HL-60 (cell line): ENCODE data around the gene FOXP1.

ENCODE experiments used
- DNase-seq, 2 experiments: peaks; one replicate each; pipeline ENCODE4 v3.0.0-alpha.2; 2010 to 2020; ENCODE audit warnings: low read depth in 1 of 2, low spot score in 1 of 2
- H3K27ac ChIP-seq: fragments of 250-450 bp; sonication (Bioruptor Pico); replicated peaks from 2 replicates; pipeline ENCODE4 v1.5.1; 2020; ENCODE audit warnings: mild to moderate bottlenecking, moderate library complexity
- H3K27me3 ChIP-seq: fragments of 250-450 bp; sonication (Bioruptor Pico); 2 replicates; pipeline ENCODE4 v1.5.1; 2021; ENCODE audit warnings: mild to moderate bottlenecking, moderate library complexity; ENCODE audit not compliant: insufficient read depth, poor library complexity, severe bottlenecking
- H3K4me3 ChIP-seq: replicated peaks from 2 replicates; pipeline ENCODE4 v1.5.1; 2011; ENCODE audit warnings: mild to moderate bottlenecking, control low read depth, low read length; ENCODE audit not compliant: insufficient read depth
- GABPA ChIP-seq: IDR thresholded peaks from 2 replicates; pipeline ENCODE4 v1.6.1; 2012; ENCODE audit warnings: low read depth
- POLR2AphosphoS5 ChIP-seq: IDR thresholded peaks from 2 replicates; pipeline ENCODE4 v1.6.1; 2012; ENCODE audit warnings: low read depth
- REST ChIP-seq: IDR thresholded peaks from 2 replicates; pipeline ENCODE4 v1.6.1; 2012; ENCODE audit warnings: low read depth; ENCODE audit not compliant: insufficient replicate concordance
- SPI1 ChIP-seq: IDR thresholded peaks from 2 replicates; pipeline ENCODE4 v1.6.1; 2012; ENCODE audit warnings: low read depth, mild to moderate bottlenecking, borderline replicate concordance
- TF ChIP-seq, protein P1 (sequence below): IDR thresholded peaks from one replicate; pipeline ENCODE4 v1.5.1; 2011; ENCODE audit warnings: low read length, control low read depth, inconsistent platforms; ENCODE audit not compliant: insufficient read depth

Gene FOXP1

GRCh38 chr3:71611099-71611498 is 27.6 kb upstream of the FOXP1 start:
- DNase-seq: no peak
- no peak overlapping the region for H3K27ac ChIP-seq
- H3K4me3 ChIP-seq: no peak overlapping the region
- no peaks in the 10 kb centered on the region for H3K27me3 ChIP-seq
- TF ChIP-seq GABPA (no peak), REST (no peak), SPI1 (no peak), POLR2AphosphoS5 (no peak)
- TF ChIP-seq, protein P1, sequence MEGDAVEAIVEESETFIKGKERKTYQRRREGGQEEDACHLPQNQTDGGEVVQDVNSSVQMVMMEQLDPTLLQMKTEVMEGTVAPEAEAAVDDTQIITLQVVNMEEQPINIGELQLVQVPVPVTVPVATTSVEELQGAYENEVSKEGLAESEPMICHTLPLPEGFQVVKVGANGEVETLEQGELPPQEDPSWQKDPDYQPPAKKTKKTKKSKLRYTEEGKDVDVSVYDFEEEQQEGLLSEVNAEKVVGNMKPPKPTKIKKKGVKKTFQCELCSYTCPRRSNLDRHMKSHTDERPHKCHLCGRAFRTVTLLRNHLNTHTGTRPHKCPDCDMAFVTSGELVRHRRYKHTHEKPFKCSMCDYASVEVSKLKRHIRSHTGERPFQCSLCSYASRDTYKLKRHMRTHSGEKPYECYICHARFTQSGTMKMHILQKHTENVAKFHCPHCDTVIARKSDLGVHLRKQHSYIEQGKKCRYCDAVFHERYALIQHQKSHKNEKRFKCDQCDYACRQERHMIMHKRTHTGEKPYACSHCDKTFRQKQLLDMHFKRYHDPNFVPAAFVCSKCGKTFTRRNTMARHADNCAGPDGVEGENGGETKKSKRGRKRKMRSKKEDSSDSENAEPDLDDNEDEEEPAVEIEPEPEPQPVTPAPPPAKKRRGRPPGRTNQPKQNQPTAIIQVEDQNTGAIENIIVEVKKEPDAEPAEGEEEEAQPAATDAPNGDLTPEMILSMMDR: no peak

GRCh38 chr3:71607364-71607763 is 23.8 kb upstream of the FOXP1 start:
- Histone ChIP-seq H3K27ac (no peak overlapping the region), H3K4me3 (no peak overlapping the region)
- no peak for DNase-seq

DNA sequence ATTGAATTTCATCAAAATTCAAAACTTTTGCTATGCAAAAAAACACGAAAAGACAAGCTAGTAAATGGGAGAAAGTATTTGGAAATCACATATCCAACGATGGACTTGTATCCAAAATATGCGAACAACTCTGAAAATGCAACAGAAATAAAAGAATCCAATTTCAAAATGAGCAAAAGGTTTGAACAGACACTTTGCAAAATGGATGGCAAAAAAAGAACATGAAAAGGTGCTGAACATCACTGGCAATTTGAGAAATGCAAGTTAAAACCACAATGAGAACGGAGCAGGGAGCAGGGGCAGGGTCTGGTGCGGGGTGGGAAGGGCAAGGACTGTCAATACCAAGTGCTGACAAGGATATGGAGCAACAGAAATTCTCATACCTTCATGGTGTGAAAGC is 23.1 kb upstream of the FOXP1 start:
- no peak for DNase-seq

More at GRCh38 chr3:71607364-71607763, 23.8 kb upstream of the FOXP1 start:
- no peak for TF ChIP-seq GABPA
- no peaks in the 10 kb centered on the region for H3K27me3 ChIP-seq

More for the DNA sequence above, 23.1 kb upstream of the FOXP1 start:
- Histone ChIP-seq H3K4me3 (no peak overlapping the region), H3K27me3 (no peaks in the 10 kb centered on the region), H3K27ac (no peak overlapping the region)
- TF ChIP-seq, protein P1: no peak
- TF ChIP-seq GABPA (no peak), REST (no peak), SPI1 (no peak), POLR2AphosphoS5 (no peak)
